ENCODE measurements around the gene ALG11.

DNA sequence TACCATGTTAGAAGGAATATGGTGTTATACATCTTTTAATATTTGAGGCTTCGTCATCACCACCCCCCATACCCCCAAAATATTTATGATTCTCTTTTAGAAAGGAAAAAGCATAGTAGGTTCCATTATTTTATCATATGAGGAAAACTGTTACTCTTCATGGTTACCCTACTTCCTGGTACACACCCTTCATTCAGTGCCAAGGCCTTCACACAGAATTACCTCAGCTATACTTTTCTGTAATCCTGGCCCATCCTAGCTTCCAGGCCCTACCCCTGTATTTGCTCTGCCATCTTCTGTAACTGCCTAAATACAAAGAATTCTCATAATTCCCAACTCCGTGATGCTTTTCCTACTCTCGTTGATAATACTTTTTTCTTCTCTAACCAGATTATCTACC lies 8.0 kb downstream of the ALG11 start:
- TF ChIP-seq, protein P1, sequence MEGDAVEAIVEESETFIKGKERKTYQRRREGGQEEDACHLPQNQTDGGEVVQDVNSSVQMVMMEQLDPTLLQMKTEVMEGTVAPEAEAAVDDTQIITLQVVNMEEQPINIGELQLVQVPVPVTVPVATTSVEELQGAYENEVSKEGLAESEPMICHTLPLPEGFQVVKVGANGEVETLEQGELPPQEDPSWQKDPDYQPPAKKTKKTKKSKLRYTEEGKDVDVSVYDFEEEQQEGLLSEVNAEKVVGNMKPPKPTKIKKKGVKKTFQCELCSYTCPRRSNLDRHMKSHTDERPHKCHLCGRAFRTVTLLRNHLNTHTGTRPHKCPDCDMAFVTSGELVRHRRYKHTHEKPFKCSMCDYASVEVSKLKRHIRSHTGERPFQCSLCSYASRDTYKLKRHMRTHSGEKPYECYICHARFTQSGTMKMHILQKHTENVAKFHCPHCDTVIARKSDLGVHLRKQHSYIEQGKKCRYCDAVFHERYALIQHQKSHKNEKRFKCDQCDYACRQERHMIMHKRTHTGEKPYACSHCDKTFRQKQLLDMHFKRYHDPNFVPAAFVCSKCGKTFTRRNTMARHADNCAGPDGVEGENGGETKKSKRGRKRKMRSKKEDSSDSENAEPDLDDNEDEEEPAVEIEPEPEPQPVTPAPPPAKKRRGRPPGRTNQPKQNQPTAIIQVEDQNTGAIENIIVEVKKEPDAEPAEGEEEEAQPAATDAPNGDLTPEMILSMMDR (conservative IDR thresholded peaks at IDR 0.05 in 1 of 2, IDR thresholded peaks at IDR 0.05 in 1 of 2; ENCODE audit: low read depth in 1 of 2, low read length in 2 of 2): no peak
- no peak for TF ChIP-seq EZH2 (IDR thresholded peaks at IDR 0.05; ENCODE audit: low read length, missing control alignments)
